ENCODE results near the gene PRSS22.

PRSS22 gene

GRCh38 chr16:2882650-2883457 is 24.9 kb upstream of the PRSS22 start, which contains the start of gene FLYWCH2:
Gene FLYWCH2 (plus strand): TSS chr16:2883215. CDS start chr16:2896450, 13,235 bp downstream.
- Histone ChIP-seq H3K4me2 (ENCODE audit: low read depth, low read length) (peak within 1 kb of the TSS; percentile 99), H3K36me3 (replicated peaks; ENCODE audit: insufficient read depth, low read length) (no peaks in the 10 kb centered on the region), H3K4me1 (ENCODE audit: low read length) (peaks cover 6% of the 10 kb centered on the region; the same call in 1 of the 2 replicates), H3K9me3 (replicated peaks; ENCODE audit: insufficient read depth, low read length) (no peaks in the 10 kb centered on the region), H3F3A (ENCODE audit: insufficient read depth, low read length) (no peaks in the 10 kb centered on the region), H3K79me2 (ENCODE audit: low read length) (peaks cover 11% of the 10 kb centered on the region), H3K9me2 (replicated peaks; ENCODE audit: insufficient read depth, low read length) (no peaks in the 10 kb centered on the region), H3K9ac (ENCODE audit: low read length) (peak within 1 kb of the TSS; percentile 88), H3K4me3 (ENCODE audit: low read length) (peak within 1 kb of the TSS; percentile 98), H3K27me3 (replicated peaks; ENCODE audit: insufficient read depth, low read length) (peaks cover 13% of the 10 kb centered on the region), H3K27ac (ENCODE audit: low read length) (peak within 1 kb of the TSS; percentile 60; the same call in 1 of the 2 replicates), H2AFZ (ENCODE audit: low read length) (peak within 1 kb of the TSS; percentile 98), H4K20me1 (ENCODE audit: insufficient read depth, low read length) (no peaks in the 10 kb centered on the region)
- peak; percentile 98 for DNase-seq
- TF ChIP-seq EZH2phosphoT487 (IDR thresholded peaks at IDR 0.05; ENCODE audit: low read length) (no peak), CTCF (IDR thresholded peaks at IDR 0.05; ENCODE audit: low read length) (no peak), EZH2 (optimal IDR thresholded peaks at IDR 0.05; ENCODE audit: low read depth, low read length) (no peak)

- Histone ChIP-seq H3F3A (ENCODE audit: insufficient read depth, low read length) (no peaks in the 10 kb centered on the region), H3K36me3 (replicated peaks; ENCODE audit: insufficient read depth, low read length) (no peaks in the 10 kb centered on the region), H3K27ac (ENCODE audit: low read length) (peak overlapping the region; percentile 60; the same call in 1 of the 2 replicates), H3K27me3 (replicated peaks; ENCODE audit: insufficient read depth, low read length) (peaks cover 16% of the 10 kb centered on the region), H3K79me2 (ENCODE audit: low read length) (peaks cover 11% of the 10 kb centered on the region), H3K9me2 (replicated peaks; ENCODE audit: insufficient read depth, low read length) (no peaks in the 10 kb centered on the region), H3K4me3 (ENCODE audit: low read length) (peak overlapping the region; percentile 98), H3K9ac (ENCODE audit: low read length) (peak overlapping the region; percentile 58; the same call in 1 of the 2 replicates), H2AFZ (ENCODE audit: low read length) (peak overlapping the region; percentile 95), H3K4me2 (ENCODE audit: low read depth, low read length) (peak overlapping the region; percentile 99), H4K20me1 (ENCODE audit: insufficient read depth, low read length) (no peaks in the 10 kb centered on the region), H3K9me3 (replicated peaks; ENCODE audit: insufficient read depth, low read length) (no peaks in the 10 kb centered on the region), H3K4me1 (ENCODE audit: low read length) (peaks cover 6% of the 10 kb centered on the region; the same call in 1 of the 2 replicates)
- TF ChIP-seq CTCF (IDR thresholded peaks at IDR 0.05; ENCODE audit: low read length) (no peak), EZH2 (optimal IDR thresholded peaks at IDR 0.05; ENCODE audit: low read depth, low read length) (no peak), EZH2phosphoT487 (IDR thresholded peaks at IDR 0.05; ENCODE audit: low read length) (no peak)
- peak; percentile 28 for DNase-seq
These were observed 24.0 kb upstream of the PRSS22 start for GRCh38 chr16:2881783-2882649.

- no peak for TF ChIP-seq EZH2phosphoT487 (IDR thresholded peaks at IDR 0.05; ENCODE audit: low read length)
- no peak for TF ChIP-seq CTCF (IDR thresholded peaks at IDR 0.05; ENCODE audit: low read length)
- TF ChIP-seq EZH2 (optimal IDR thresholded peaks at IDR 0.05; ENCODE audit: low read depth, low read length) = no peak
- Histone ChIP-seq H3F3A (ENCODE audit: insufficient read depth, low read length) (no peaks in the 10 kb centered on the region), H2AFZ (ENCODE audit: low read length) (no peak overlapping the region), H3K36me3 (replicated peaks; ENCODE audit: insufficient read depth, low read length) (no peaks in the 10 kb centered on the region), H3K27me3 (replicated peaks; ENCODE audit: insufficient read depth, low read length) (peaks cover 16% of the 10 kb centered on the region), H3K9me2 (replicated peaks; ENCODE audit: insufficient read depth, low read length) (no peaks in the 10 kb centered on the region), H3K9me3 (replicated peaks; ENCODE audit: insufficient read depth, low read length) (no peaks in the 10 kb centered on the region), H3K79me2 (ENCODE audit: low read length) (peaks cover 11% of the 10 kb centered on the region), H3K4me1 (ENCODE audit: low read length) (peaks cover 6% of the 10 kb centered on the region; the same call in 1 of the 2 replicates), H3K4me2 (ENCODE audit: low read depth, low read length) (no peak overlapping the region), H3K27ac (ENCODE audit: low read length) (no peak overlapping the region), H3K9ac (ENCODE audit: low read length) (no peak overlapping the region), H3K4me3 (ENCODE audit: low read length) (no peak overlapping the region), H4K20me1 (ENCODE audit: insufficient read depth, low read length) (no peaks in the 10 kb centered on the region)
- DNase-seq = no peak
These were observed 22.0 kb upstream of the PRSS22 start for GRCh38 chr16:2879854-2880508.
